NB4 (cell line): Measurements from ENCODE around the gene OTOP3.
"Not testable (repeated sequence)": the region's sequence is repeated elsewhere in the genome, so short reads cannot be mapped to it uniquely, and the experiment has no call there.

ENCODE experiments used
- DNase-seq: peaks from one replicate; pipeline ENCODE4 v3.0.0; 2010; ENCODE audit warnings: low read depth
- H3K4me3 ChIP-seq: one replicate; pipeline ENCODE4 v1.5.1; 2011; ENCODE audit warnings: mild to moderate bottlenecking, low read depth, low read length, moderate library complexity
- CTCF ChIP-seq: IDR thresholded peaks from one replicate; pipeline ENCODE4 v1.5.1; 2012; ENCODE audit warnings: low read depth, low read length
- MAX ChIP-seq: IDR thresholded peaks from 2 replicates; pipeline ENCODE4 v1.6.1; 2011; ENCODE audit warnings: low read depth, low read length
- MYC ChIP-seq: IDR thresholded peaks from 2 replicates; pipeline ENCODE4 v1.6.1; 2011; ENCODE audit warnings: low read depth, low read length
- POLR2A ChIP-seq: IDR thresholded peaks from 2 replicates; pipeline ENCODE4 v1.6.1; 2011; ENCODE audit warnings: mild to moderate bottlenecking; ENCODE audit not compliant: insufficient read length; ENCODE audit errors: extremely low read depth

The OTOP3 gene

GRCh38 chr17:74903034-74903433 lies 32.7 kb upstream of the OTOP3 start:
- no peak overlapping the region for H3K4me3 ChIP-seq
- TF ChIP-seq MYC (no peak), CTCF (no peak), POLR2A (no peak), MAX (no peak)
- DNase-seq = no peak

GRCh38 chr17:74903671-74904070 lies 32.0 kb upstream of the OTOP3 start:
- TF ChIP-seq MYC (no peak), CTCF (no peak), MAX (no peak), POLR2A (no peak)
- no peak overlapping the region for H3K4me3 ChIP-seq
- no peak for DNase-seq

- no peak overlapping the region for H3K4me3 ChIP-seq
- no peak for TF ChIP-seq MYC
- TF ChIP-seq MAX = no peak
- TF ChIP-seq CTCF = no peak
- DNase-seq = no peak
These were observed 30.9 kb upstream of the OTOP3 start for GRCh38 chr17:74904687-74905409.

- DNase-seq, H3K4me3 ChIP-seq: not testable (repeated sequence)
These were observed 29.4 kb upstream of the OTOP3 start for GRCh38 chr17:74906214-74906793.

- DNase-seq = no peak
- TF ChIP-seq POLR2A (no peak), MYC (no peak), CTCF (no peak), MAX (no peak)
- H3K4me3 ChIP-seq = no peak overlapping the region
These were observed 28.7 kb upstream of the OTOP3 start for GRCh38 chr17:74907012-74907411.

- not testable (repeated sequence) for H3K4me3 ChIP-seq, DNase-seq
These were observed 26.6 kb upstream of the OTOP3 start for GRCh38 chr17:74909097-74909496.

- DNase-seq, H3K4me3 ChIP-seq: not testable (repeated sequence)
These were observed 24.3 kb upstream of the OTOP3 start for GRCh38 chr17:74911423-74911822.
